DMS153 treated with DMSO at 0.1 percent for 48 hours (cell line): Measurements from ENCODE around the gene APBA1.
"Not testable (repeated sequence)": the region's sequence is repeated elsewhere in the genome, so short reads cannot be mapped to it uniquely, and the experiment has no call there.

ENCODE experiments used
- DNase-seq: peaks from one replicate; lab custom pipeline; 2025; ENCODE audit not compliant: unreplicated experiment; lab: John Stamatoyannopoulos, UW

The APBA1 gene

DNA sequence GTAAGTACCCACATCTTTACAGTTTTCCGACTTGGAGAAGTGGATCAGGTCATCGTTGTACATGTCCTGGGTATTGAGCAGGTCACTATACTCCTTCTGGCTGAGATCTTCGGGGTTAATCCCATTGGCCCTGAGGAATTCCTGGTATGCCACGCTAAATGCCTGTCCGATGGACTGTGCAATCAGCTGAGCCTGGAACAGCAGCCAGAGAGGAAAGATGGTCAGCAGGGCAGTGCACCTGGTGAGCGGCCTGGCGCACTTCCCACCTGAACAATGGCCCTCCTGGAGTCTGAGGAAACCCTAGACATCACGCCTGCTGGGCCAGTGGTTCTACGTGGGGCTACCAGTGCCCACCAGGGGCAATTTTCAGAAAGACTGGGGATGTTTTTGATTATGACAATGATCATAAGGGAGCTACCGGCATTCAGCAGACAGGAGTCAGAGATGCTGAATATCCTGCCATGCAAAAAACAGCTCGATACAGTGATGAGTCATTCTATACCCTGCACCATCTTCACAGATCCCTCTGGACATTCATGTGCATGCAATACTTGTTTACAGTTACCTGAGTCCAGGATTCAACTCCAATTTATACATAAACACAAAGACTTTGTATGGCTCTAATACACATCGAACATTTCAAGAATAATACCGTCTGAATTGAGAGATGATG lies 219.9 kb downstream of the APBA1 start:
- DNase-seq, result no peak

DNA sequence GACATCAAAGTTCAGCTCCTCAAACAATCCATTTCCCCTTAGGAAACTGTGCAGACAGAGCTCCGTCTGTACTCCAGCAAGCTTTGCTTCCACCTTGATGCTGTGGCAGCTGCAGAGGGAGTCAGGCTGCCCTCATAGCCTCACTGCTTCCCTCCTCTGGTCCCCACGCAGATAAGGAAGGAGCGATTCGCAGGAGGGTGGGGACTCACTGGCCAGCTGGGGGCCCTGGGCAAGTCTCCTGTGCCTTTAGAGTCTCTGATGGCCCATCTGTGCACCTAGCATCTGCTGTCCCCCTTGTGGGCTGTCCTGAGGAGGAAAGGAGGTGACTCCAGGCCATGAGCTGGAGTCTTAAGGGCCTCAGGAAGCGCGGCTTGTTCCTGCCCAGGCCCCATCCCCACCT lies 225.7 kb downstream of the APBA1 start:
- DNase-seq, result no peak

DNA sequence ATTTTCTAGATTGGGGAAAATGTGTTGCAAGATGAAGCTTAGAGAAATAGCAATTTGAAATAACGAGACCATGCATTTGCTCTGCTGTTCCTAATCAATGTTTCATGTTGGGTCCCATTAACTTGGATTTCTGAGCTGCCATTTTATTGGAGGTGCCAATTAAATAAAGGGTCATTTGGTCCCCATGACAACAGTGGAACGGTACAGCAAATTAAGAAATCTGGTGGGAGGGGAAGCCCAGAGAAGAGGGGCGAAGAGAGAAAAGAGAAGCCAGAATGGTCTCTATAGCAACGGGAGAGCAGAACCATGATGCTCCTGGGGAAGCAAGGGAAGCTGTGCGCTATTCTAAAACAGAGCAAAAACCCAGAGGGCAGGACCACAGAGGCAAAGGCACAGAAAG lies 226.9 kb downstream of the APBA1 start:
- DNase-seq, result no peak

DNA sequence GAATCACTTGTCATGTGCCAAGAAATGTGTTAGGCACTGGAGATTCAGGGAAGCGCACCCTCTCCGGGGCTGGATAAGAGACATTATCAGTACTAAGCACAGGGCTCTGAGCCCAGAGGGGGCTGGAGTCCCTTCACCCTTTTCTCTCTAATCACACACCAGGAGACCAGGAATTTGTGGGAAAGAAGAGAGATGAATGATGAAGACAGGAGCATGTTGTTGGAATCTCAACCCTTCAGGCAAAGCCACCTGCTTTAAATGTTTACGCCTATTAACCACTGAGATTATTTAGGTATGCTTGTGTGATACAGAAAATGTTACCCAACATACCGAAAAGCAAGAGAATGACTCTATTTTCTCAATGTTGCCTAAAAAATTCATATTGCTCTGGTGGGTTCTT lies 227.4 kb downstream of the APBA1 start:
- DNase-seq, result no peak

DNA sequence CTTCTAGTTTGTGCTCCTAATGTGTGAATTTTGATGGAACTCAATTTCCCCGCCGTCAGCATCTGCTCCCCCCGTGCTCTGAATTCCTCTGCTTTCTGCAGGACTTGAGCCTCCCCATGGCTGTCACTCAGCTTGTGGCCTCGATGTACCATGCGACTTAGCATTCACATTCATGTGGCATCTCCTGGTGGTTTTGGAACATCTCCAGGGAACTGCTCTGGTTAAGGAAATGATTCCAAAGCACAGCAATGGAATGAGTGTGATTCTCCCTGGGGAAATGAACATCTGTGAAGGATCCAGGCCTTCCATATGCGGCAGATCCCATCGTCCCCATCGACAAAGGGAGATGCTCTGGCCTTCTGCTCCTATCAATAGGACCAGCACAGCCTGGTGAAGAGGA lies 228.2 kb downstream of the APBA1 start:
- DNase-seq, result no peak

DNA sequence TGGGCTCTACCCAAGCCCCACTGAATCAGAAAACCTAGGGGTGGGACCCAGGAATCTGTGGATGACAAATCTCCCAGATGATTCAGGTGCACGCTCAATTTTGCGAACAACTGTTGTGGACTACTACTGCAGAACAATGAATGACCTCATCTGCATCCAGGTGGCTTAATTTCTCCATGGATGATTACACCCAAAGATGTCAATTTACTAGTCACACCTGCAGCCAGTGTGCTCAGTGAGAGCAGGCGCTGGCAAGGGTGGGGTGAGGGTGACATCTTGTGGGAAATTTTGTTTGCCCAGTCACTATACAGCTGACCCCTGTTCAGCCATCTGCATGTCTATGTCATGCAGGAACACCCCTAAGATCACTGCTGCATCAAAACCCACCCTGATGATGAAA lies 229.0 kb downstream of the APBA1 start:
- DNase-seq, result peak; percentile 33

DNA sequence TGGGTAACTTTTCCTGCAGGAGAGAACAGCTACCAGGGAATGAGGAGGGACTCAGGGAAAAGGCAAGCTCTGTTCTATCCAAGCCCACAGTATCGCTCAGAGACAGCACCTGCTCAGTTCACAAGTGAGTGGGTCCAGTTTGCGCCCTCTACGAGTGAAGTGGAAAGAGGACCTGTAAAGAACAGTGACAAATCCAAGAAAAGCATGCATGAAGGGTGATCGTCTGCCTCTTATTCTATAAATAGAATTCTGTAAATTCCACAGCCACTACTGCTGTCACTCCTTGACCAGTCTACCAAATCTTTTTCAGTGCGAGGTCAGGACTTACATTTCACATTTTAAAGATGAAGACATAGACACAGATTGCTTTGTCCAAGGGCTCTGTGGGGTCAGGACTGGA lies 229.7 kb downstream of the APBA1 start:
- DNase-seq, result no peak

DNA sequence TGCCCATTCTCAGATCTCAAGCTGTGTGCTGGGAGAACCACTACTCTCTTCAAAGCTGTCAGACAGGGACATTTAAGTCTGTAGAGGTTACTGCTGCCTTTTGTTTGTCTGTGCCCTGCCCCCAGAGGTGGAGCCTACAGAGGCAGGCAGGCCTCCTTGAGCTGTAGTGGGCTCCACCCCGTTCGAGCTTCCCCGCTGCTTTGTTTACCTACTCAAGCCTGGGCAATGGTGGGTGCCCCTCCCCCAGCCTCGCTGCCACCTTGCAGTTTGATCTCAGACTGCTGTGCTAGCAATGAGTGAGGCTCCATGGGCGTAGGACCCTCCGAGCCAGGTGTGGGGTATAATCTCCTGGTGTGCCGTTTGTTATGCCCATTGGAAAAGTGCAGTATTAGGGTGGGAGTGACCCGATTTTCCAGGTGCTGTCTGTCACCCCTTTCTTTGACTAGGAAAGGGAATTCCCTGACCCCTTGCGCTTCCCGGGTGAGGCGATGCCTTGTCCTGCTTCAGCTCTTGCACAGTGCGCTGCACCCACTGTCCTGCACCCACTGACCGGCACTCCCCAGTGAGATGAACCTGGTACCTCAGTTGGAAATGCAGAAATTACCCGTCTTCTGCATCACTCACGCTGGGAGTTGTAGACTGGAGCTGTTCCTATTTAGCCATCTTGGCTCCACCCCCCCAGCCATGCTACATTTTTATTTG lies 231.8 kb downstream of the APBA1 start:
- not testable (repeated sequence) for DNase-seq

DNA sequence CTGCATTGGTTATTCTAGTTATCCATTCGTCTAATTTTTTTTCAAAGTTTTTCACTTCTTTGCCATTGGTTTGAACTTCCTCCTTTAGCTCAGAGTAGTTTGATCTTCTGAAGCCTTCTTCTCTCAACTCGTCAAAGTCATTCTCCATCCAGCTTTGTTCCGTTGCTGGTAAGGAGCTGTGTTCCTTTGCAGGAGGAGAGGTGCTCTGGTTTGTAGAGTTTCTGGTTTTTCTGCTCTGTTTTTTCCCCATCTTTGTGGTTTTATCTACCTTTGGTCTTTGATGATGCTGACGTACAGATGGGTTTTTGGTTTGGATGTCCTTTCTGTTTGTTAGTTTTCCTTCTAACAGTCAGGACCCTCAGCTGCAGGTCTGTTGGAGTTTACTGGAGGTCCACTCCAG lies 232.5 kb downstream of the APBA1 start:
- DNase-seq, result not testable (repeated sequence)

DNA sequence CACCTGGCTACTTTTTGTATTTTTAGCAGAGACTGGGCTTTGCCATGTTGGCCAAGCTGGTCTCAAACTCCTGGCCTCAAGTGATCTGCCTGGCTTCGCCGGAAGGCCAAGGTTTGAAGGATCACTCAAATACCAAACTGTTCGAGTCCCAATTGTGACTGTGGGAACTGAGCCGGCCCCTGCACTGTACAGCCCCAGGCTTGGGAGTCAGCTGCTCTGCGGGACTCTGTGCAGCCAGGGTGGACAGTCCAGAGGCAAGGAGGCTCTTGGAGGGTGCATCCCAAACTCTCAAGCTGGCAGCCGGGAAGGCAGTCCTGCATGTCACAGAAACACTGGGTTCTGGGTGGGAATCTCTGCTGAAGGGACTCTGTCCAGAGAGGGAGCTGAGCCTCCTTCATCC lies 238.2 kb downstream of the APBA1 start:
- DNase-seq, result no peak

DNA sequence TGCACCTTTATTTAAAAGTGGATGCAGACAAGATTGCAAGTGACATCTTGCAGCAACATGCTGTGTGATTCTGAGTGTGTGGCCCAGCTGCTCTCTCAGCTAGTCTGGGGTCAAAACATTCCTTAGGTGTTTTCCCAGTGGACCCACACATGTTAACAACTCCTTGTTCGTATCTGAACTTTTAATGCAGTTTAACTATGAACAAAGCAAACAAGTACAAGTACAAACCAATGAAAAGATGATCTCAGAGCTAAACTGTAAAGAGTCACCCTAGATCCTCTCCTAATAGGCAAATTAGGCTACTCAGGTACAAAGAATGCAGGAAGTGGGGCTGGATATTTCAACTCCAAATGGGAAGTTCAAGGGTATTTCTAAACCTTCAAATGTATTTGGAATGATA lies 238.8 kb downstream of the APBA1 start:
- no peak for DNase-seq

DNA sequence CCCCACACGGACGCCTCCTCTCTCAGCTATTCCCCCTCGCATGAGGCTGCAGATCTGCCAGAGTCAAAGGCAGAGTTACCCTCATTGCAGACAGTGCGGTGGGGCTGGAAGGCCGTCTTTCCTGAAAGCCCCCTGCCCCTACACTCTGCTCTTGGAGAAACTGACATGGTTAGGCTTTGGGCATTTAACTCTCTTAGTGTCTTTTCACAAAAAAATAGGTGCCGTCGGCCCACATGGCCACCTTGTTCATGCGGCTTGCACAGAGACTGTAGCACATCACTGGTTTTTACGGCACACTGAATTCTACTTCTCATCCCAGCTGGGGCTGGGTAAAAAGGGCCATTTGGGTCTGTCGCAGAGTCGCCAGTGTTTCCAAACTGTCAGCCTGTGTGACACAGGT lies 239.5 kb downstream of the APBA1 start:
- DNase-seq, result no peak

DNA sequence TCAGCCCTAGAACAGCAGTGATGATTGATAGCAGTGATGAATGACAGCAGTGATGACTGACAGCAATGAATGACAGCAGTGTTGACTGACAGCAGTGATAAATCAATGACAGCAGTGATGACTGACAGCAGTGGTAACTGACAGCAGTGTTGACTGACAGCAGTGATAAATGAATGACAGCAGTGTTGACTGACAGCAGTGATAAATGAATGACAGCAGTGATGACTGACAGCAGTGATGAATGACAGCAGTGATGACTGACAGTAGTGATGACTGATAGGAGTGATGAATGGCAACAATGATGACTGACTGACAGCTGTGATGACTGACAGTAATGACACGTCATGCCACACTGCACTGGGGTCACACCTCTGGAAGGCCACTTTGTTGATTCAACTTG lies 240.4 kb downstream of the APBA1 start:
- DNase-seq, result no peak

DNA sequence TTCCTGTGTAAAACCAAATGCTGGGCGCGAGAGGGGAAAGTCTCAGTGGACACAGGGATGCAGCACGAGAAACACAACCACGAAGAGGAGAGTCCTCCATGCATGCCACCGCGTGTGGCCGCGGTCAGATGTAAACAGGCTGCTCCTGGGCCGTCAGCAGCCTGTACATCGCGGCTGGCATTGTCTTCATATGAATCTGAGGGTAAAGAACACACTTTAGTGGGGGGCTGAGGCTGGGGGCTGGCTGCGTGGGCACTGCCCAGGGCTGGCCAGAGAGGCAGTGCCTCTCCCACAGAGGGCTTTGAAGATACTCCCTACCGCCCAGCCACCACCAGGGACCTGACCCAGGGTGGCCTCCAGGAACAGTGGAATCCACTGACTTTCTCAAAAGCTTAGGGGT lies 241.0 kb downstream of the APBA1 start:
- no peak for DNase-seq

DNA sequence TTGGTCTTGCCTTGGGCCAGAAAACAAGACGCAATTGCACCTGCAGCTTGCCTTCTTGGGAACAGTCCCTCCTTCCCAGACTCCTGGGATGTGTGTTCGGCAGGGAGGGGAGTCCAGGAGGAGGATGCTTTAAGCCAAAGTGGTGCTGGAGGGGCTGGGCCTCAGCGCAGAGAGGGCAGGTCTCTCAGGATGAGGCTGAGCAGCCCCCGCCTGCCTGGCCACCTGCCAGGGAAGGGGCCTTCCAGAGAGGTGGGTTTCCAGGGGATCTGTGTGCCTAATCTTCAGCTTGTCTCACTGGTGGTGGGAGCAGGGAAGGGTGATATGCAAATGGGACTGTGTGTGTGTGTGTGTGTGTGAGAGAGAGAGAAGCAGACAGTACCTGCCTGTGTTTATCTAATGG lies 242.0 kb downstream of the APBA1 start:
- DNase-seq, result no peak

DNA sequence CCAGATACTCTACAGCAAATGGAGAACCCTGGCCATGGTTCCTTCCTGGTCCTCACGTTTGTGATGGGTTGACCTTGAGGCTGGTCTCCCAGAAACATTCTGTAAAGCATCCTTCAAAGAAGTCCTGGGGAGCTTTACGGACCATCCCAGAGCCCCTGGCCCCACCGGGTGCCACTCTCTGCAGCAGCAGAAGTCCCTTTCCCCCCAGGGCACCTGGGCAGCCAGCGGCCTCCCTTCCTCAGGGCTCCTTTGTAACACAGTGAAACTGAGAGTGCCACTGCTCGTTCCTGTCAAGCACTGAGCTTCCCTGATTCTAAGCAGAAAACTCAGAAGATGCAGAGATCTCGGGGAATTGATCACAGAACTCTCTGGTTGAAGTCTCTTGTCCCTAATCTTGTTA lies 242.9 kb downstream of the APBA1 start:
- DNase-seq, result no peak

DNA sequence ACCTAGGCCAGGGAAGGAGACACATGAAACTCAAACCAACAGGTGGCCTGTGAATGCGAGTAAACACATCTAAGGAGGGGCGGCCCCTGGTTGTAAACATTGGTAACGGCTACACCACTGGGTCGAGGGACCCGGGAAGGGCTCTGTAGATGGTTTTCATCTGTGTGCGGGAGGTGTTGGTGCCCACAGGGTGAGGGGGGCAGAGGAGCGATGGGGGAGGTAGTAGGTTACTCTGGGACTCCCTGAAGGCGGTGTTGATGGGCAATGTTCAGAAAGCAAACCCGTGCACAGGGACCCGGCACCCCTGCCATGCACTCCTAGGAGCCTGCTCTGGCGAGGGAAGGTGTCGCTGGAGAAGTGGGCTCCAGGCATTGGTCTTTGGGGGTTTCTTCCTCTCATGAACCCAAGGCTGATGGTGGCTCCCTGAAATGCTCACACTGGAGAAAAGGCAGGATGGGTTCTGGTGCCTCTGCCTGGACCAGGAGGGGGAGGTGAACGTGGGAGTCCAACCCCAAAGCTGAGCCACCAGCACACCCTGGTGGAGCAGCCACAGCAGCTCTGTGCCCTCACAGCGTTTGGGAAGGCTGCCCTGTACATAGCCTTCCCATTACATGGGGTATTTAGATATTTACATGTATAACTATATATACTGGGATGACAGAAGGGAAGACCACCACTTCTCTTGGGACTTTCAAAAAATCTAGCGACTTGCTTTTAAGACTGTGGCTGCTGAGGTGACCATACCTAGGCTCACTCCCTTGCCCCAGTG lies 244.0 kb downstream of the APBA1 start:
- no peak for DNase-seq

DNA sequence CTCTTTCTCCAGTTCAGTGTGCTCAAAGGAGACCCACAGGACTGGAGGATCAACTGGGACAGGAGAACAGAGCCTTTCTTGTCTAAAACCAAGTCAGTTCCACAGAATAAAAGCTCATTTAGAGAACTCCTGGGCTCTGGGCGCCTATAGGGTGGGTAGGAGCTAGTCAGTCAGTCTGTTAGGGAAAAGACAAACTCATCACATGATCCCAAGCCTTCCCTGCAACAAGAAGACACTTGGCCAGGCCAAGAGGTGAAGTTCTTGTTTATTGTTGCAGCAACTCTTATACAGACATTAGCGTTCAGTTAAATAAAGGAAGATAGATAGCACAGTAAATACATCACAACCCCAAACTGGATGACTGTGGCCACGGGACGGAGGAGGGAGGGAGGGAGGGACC lies 244.9 kb downstream of the APBA1 start:
- DNase-seq, result no peak

DNA sequence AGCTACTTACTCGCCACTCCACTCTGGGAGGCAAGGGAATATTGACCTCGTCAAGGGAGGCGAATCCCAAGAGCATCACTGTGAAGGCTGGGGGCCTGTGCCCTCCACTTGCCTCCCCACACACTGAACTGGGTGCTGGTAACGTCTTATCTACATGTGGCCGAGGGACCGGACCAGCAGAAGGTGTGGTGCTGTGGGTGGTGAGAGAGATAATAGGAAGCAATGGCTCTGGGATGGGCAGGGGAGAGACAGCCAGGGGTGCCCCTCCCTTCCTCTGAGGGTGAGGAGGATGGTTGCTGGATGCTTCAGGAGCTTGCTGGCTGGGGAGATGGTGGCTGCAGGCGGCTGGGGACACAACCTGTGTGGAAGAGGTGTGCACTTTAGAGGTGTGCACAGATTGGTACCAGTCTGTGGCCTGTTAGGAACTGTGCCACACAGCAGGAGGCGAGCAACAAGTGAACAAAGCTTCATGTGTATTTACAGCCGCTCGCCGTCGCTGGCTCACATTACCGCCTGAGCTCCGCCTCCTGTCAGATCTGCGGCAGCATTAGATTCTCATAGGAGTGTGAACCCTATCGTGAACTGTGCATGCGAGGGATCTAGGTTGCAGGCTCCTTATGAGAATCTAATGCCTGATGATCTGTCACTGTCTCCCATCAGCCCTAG lies 246.9 kb downstream of the APBA1 start:
- no peak for DNase-seq

DNA sequence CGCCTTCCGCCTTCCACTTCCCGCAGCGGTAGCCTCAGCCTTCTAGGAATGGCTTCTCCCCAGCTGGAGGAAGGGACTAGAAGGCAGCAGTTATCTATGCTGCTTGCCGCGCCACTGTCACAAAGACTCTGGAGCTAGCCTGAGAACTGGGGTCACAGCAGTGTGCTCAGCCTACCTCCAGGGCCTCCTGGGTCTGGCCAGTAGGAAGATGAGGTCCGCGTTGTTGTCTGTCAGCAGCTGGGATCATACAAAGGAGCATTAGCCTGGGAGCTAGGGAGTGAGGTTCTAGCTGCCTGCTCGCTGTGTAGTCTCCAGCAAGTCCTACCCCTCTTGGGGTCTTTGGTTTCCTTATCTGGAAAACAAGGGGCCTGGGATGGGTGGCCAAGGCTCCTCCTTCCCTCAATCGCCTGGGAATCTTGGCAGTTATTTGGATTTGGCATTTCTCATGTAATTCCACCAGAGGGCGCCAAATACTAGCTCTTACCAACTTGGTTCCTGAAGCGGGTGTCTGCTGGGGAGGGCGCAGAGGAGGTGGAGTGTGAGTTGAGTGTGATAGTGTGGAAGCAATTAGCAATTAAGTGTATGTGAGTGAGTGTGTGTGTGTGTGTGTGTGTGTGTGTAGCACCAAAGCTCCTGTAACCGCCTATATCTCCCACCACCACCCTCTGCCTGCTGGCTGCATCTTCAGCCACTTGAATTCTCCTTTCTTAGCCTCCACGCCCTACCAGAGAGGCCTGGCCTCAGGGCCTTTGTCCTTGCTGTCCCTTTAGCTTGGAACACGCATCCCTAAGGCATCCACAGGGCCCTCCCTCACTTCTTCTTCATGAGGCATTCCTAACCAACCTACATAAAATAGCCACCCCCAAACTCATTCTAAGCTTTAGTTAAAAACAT lies 250.0 kb downstream of the APBA1 start:
- DNase-seq, result peak; percentile 47
